HL-60/S4 treated with phorbol 12-myristate 13-acetate at 8.2 ng/mL for 4 days and 3 days (cell line): ENCODE data around the gene CAMSAP3.

ENCODE experiments used
- in situ Hi-C: fragments of 300-500 bp; cut with MboI; formaldehyde crosslinking; loops from 2 replicates; pipeline ENCODE4 v1.15.0; 2022; ENCODE audit warnings: low sequenced_read_pairs

Gene CAMSAP3

DNA sequence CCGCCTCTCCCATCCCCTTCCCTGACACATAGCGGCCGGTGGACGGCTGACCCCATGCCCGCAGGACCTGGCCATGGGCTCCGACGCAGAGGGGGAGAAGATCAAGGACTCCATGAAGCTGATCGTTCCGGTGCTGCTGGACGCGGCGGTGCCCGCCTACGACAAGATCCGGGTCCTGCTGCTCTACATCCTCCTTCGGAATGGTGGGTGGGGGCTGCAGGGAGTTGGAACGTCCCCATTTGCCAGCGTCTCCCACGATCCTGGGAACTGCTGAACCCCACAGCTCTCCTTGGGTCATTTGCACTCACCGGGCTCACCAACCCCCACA is 48.9 kb downstream of the CAMSAP3 start:
- in situ Hi-C loops, result no loop called here

DNA sequence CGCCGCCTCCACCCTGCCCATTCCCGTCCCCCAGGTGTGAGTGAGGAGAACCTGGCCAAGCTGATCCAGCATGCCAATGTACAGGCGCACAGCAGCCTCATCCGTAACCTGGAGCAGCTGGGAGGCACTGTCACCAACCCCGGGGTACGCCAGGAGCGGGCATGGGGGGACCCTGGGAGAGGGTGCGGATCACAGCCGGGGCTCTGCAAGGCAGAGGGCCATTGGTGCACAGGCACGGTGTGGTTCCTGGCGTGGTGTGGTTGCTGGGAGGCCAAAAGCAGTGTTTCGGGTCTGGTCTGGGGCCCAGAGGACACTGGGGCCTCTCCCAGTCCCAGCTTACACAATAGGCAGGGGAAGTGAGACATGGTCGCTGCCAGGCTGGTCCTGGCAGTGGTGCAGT is 49.5 kb downstream of the CAMSAP3 start:
- in situ Hi-C loops, result no loop called here

DNA sequence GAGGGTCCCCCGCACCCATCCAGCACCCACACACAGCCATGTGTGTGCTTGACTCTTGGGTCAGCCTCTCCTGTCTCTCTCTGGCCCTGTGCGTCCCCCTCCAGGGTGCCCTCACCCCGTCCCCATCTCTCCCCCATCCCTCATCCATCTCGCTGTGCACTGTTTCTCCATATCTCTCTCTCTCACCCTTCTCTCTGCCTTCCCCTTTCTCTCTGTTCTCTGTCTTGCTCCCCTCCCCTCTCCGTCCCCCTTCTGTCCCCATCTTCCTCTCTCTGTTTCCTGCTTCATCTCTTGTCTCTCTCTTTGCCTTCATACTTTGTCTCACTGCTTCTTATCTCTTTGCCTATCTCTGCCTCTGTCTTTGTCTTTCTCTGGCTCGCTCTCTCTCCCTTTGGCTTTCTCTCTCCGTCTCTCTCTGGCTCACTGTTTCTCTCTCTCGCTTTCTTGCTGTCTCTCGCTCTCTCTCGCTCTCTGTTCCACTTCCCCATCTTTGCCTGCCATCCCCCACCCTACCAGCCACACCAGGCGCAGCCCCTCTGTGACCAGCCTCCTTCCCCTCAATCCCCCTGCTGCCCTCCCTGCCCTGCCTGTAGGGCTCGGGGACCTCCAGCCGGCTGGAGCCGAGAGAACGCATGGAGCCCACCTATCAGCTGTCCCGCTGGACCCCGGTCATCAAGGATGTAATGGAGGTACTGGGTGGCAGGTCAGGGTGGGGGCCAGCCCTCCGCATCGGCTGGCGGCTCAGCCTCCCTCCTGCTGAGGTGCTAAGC is 50.2 kb downstream of the CAMSAP3 start:
- in situ Hi-C loops, result no loop called here

DNA sequence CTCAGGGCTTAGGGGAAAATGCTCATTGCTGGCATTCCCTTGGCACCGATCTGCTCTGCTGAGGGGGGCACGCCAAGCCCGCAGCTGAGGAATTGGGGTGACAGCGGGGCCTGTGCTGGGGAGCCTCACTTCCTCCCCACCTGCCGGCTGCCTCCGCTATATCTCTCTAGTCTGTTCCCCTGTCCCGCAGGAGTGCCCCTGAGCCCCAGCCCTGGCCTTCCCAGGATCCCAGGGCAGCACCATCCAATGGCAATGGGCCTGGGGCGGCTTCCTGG is 50.7 kb downstream of the CAMSAP3 start:
- in situ Hi-C loops, result no loop called here

DNA sequence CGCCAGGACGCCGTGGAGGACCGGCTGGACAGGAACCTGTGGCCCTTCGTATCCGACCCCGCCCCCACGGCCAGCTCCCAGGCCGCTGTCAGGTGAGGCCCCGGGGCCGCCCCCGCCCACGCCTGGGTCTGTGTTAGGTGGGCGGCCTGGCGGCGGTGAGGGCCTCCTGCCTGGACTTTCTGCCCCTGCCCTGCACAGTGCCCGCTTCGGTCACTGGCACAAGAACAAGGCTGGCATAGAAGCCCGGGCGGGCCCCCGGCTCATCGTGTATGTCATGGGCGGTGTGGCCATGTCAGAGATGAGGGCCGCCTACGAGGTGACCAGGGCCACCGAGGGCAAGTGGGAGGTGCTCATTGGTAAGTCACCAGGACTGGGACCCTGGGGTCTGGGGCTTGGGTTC is 51.5 kb downstream of the CAMSAP3 start:
- in situ Hi-C loops, result no loop called here

DNA sequence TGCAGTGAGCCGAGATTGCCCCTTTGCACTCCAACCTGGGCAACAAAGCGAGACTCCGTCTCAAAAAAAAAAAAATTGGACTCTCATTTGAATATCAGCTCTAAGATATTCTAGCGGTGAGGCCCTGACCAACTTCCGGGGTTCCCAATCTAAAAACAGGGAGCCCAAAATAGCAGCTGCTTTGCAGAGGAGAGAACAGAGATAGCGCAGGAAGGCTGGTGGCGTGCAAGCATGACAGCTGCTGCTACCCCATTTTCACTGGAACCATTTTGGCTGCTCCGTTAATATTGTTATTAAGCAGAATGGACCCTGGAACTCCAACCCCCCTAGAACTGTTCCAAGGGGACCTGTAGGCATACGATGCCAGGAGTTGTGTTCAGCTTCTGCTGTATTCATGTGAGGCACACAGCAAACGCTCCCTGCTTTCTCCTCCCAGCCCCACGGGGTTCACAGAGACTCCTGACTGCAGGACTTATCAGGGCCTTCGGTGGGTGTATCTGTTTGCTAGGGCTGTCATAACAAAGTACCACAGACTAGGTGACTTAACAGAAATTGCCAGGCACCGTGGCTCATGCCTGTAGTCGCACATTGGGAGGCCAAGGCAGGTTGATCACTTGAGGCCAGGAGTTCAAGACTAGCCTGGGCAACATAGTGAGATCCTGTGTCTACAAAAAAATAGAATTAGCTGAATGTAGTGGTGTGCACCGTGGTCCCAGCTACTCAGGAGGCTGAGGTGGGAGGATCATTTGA is 52.8 kb downstream of the CAMSAP3 start:
- in situ Hi-C loops, result no loop called here

DNA sequence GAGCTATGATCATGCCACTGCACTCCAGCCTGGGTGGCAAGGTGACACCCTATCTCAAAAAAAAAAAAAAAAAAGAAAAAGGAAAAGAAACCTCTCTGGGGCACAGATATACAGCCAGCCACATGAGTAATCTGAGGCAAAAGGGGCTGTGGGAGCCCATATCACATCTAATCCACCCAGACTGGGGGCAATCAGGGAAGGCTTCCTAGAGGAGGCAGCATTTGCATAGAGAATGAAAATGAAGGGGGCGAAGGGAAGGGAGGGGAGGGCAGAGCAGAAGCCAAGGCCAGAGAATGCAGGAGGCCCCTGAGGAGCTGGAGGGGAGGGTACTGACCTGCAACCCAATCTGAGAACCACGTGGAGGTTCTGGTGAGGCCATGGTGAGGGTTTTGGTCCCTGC is 54.5 kb downstream of the CAMSAP3 start:
- in situ Hi-C loops, result no loop called here

DNA sequence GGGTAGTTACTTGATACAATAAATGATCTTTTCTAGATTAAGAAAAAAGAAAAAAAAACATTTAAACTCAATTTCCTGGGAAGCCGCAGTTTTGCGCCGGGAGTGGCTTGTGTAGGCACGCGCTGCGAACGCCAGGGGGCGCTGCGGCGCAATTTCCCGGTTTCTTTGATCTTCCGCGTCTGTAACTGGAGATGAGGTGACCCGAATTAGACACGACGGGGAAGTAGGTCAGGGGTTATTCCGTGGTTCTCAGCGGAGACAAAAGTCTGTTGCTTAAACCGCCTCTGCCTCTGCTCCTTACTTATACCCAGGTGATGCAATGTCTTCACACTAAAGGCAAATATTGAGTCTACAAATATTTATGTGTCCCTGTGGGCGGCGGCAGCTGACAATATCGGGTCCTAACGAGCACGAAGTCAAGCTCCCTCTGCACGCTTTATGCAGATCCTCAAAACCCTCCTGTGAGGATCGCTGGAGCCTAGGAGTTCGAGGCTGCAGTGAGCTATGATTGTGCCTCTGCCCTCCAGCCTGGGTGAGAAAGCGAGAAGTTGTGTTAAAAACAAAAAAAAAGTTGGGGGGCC is 56.5 kb downstream of the CAMSAP3 start:
- in situ Hi-C loops, result no loop called here

DNA sequence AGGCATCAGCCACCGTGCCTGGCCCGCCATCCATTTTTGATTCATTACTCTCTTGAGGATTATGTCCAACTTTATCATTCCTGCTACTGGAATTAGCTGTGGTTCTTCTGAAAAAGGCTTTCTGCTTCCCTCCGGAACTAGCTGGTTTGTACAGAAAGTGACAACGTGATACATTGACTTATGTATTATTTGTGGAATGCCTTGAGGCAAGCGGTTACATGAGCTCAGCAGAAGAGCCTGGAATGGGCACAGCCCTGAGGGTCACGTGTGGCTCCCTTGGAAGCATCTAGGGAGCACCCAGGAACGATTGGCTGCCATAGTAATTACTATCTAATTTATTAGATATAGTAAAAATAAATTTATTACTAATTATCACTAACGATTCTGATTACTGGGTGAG is 58.7 kb downstream of the CAMSAP3 start:
- in situ Hi-C loops, result no loop called here

DNA sequence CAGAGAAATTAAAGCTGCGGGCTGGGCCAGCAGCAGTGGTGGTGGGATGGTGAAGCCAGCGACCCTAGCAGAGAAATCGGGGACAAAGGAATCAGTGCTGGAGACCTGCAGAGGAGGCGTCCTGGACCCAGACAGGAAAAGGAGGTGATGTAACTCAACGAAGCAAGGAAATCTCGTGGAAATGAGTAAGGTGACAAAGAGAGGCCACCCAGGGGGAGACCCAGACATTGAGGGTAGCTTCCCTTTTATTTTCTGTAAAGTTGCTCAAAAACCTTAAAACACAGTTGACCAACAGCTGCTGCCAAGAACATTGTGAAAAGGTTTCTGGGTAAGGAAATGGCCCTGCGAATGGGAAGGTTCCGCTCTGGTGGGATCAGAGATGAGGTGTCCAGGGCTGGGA is 59.9 kb downstream of the CAMSAP3 start:
- in situ Hi-C loops, result no loop called here

DNA sequence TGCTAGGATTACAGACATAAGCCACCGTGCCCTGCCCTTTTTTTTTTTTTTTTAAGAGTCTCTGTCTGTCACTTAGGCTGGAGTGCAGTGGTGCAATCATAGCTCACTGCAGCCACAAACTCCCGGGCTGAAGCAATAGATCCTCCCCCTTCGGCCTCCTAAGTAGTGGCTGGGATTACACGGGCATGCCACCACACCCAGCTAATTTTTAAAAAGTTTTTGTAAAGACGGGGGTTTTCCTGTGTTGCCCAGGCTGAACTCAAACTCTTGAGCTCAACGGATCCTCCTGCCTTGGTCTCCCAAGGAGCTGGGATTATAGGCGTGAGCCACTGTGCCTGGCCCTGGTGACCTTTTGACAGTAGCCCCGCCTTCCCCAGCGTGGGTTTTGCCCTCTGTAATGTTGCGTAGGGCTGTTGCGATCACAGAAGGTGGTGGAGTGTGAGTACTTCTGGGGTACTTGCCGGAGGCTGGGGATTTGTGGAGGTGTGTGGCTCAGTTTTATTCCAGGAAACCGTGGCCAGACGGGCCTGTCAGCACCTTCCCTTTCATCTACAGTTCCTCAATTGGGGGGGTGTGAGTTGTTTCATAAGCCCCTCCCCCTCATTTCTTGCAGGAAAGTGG is 61.6 kb downstream of the CAMSAP3 start:
- in situ Hi-C loops, result no loop called here

DNA sequence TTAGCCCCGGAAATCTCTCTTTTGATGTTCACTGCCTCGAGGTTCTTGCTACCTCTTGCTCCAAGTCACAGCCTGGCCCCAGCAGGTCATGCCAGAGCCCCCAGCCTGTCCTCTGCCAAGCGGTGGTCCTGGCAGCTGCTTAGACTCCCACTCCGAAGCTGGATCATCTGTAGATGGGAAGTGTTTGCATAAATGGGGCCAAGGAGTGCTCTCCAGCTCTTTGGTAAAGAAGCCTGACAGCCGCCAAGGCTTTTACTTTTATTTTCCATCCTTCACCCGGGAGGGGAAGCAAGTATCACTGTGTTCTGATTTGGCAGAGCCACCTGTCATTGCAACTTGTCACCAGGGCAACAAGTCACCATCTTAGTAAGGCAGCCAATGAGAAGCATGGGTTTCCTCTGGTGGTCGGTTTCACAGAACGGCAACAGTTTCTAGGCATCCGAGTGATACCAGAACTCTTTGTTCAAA is 62.6 kb downstream of the CAMSAP3 start:
- in situ Hi-C loops, result no loop called here

DNA sequence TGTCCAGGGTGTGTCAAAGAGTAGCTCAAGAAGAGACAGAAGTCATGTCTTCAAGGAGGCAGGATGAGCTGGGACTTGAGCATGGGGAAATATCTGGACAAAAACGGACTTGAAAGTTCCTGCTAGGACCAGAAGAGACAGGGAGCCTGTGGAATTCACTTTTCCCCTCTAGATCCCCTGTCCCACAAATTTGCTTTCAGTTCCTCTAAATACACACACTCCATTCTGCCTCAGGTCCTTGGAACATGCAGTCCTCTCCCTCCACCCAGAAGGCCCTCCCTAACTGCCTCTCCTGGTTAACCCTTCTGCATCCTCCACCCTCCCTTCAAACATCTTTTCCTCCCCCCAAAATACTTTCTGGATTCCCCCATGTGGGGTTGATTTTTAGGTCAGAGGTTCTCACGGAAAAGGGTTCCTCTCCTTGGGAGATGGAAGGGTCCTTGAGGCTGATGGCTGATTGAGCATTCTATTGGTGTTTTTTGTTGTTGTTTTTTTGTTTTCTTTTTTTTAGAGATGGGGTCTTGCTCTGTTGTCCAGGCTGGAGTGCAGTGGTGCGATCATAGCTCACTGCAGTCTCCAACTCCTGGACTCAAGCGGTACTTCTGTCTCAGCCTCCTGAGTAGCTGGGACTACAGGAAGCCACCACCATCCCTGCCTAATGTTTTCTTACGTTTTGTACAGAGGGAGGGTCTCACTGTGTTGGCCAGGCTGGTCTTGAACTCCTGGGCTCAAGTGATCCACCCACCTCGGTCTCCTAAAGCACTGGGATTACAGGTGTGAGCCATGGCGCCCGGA is 66.3 kb downstream of the CAMSAP3 start:
- in situ Hi-C loops, result no loop called here

DNA sequence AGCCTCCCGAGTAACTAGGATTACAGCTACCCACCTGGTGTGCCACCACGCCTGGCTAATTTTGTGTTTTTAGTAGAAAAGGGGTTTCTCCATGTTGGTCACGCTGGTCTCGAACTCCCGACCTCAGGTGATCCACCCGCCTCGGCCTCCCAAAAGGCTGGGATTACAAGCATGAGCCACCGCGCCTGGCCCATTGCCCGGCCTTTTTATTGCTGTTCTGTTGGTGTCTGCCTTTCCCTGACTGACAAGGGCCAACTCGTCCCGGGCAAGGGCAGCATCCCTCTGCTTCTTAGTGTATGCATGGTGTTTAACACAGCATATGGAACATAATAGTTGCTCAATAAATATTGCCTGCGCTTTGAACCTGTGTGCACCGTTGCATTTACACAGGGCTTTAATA is 67.0 kb downstream of the CAMSAP3 start:
- in situ Hi-C loops, result no loop called here

DNA sequence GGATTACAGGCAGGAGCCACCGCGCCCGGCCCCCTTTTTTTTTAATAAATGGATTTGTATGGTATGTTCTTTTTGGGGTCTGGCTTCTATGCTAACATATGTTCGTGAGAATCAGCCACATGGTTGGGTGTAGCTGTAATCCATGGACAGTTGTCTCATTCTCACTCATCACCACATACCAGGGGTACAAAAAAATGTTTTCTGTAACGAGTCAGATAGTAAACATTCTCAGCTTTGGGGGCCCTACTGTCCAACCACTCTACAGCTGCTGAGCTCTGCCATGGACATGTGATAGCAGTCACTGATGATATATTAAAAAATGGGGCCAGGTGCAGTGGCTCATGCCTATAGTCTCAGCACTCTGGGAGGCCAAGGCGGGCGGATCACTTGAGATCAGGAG is 68.0 kb downstream of the CAMSAP3 start:
- in situ Hi-C loops, result no loop called here

DNA sequence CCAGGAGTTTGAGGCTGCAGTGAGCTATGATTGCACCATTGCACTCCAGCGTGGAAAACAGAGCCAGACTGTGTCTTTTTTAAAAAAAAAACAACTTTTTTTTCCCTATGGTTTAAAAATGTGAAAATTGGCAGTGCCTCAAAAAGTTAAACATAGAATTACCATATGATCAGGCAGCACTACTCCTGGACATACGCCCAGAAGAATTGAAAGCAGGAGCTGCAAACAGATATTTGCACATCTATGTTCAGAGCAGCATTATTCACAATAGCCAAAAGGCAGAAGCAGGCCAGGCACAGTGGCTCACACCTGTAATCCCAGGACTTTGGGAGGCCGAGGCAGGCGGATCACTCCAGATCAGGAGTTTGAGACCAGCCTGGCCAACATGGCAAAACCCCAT is 69.4 kb downstream of the CAMSAP3 start:
- in situ Hi-C loops, result no loop called here
